B cell (primary cell): ENCODE measurements around the gene ADAMTS18. TPM values are rescaled to one million over a fixed set of nuclear protein-coding genes. Genes with fewer than 3 reads are reported as not detected.

Source experiments
- ATAC-seq: fragments of 200-7000 bp; cut with Tn5 transposase; one replicate; pipeline ENCODE4 v1.10.0; 2021; ENCODE audit warnings: low read depth, mild to moderate bottlenecking, moderate number of reproducible peaks, moderate library complexity
- CTCF ChIA-PET: fragments of 350-600 bp; sonication (Branson Sonifier 250); formaldehyde crosslinking; loops from one replicate; lab custom pipeline; 2021; ENCODE audit warnings: antibody characterized with exemption, inconsistent platforms; lab: Charles Lee
- POLR2A ChIA-PET: fragments of 350-600 bp; sonication (Branson Sonifier 250); formaldehyde crosslinking; loops from one replicate; lab custom pipeline; 2021; ENCODE audit warnings: antibody characterized with exemption; lab: Charles Lee
- DNase-seq: peaks from one replicate; pipeline ENCODE4 v3.0.0; 2013
- H2AFZ ChIP-seq: 2 replicates; pipeline ENCODE4 v1.6.1; 2012; ENCODE audit warnings: mild to moderate bottlenecking, low read depth, low read length; ENCODE audit not compliant: insufficient read depth, poor library complexity, severe bottlenecking
- H3K27ac ChIP-seq, 2 donors: 1 replicate in 1 of 2; 2 replicates in 1 of 2; pipeline ENCODE4 v1.5.1; 2012 to 2013; ENCODE audit warnings: low read length in 2 of 2, mild to moderate bottlenecking in 2 of 2, moderate library complexity in 1 of 2
- H3K27me3 ChIP-seq, 4 experiments: fragments of 200-600 bp in 1 of 4; sonication (generic) in 1 of 4; replicated peaks in 1 of 4; 1 replicate in 2 of 4; 2 replicates in 2 of 4; pipeline versions ENCODE4 v1.6.1 to v1.7.0; 2013 to 2016; ENCODE audit warnings: low read length in 3 of 4, mild to moderate bottlenecking in 2 of 4, mixed read lengths in 1 of 4, moderate library complexity in 1 of 4; ENCODE audit not compliant: insufficient read depth in 4 of 4, control insufficient read depth in 3 of 4; ENCODE audit errors: control extremely low read depth in 1 of 4
- H3K36me3 ChIP-seq, 2 experiments: replicated peaks in 1 of 2; 1 replicate in 1 of 2; 2 replicates in 1 of 2; pipeline versions ENCODE4 v1.6.1 to v1.7.1; 2013; ENCODE audit warnings: low read length in 1 of 2; ENCODE audit not compliant: insufficient read depth in 2 of 2, control insufficient read depth in 1 of 2; ENCODE audit errors: control extremely low read depth in 1 of 2, extremely low read depth in 1 of 2
- H3K4me1 ChIP-seq, 2 donors: fragments of 200-600 bp in 1 of 2; sonication (generic) in 1 of 2; 1 replicate in 1 of 2; 2 replicates in 1 of 2; pipeline versions ENCODE4 v1.5.1 to v1.6.1; 2013 to 2017; ENCODE audit warnings: low read length in 2 of 2; ENCODE audit not compliant: control insufficient read depth in 2 of 2, insufficient read depth in 2 of 2
- H3K4me2 ChIP-seq: replicated peaks from 2 replicates; pipeline ENCODE3; 2012; ENCODE audit warnings: mild to moderate bottlenecking, low read depth, low read length; ENCODE audit not compliant: poor library complexity, severe bottlenecking
- H3K4me3 ChIP-seq, 5 experiments: fragments of 200-600 bp in 1 of 5; sonication (generic) in 1 of 5; 1 replicate in 3 of 5; 2 replicates in 2 of 5; pipeline versions ENCODE4 v1.5.1 to v1.7.0; 2011 to 2016; ENCODE audit warnings: low read length in 4 of 5, mild to moderate bottlenecking in 4 of 5, low read depth in 2 of 5, control low read depth in 1 of 5, moderate library complexity in 1 of 5; ENCODE audit not compliant: insufficient read depth in 1 of 5; ENCODE audit errors: control extremely low read depth in 1 of 5, extremely low read depth in 1 of 5
- H3K79me2 ChIP-seq: fragments of 200-600 bp; sonication (generic); one replicate; pipeline ENCODE4 v1.6.0; 2016; ENCODE audit warnings: low read length; ENCODE audit not compliant: control insufficient read depth, insufficient read depth
- H3K9ac ChIP-seq: fragments of 200-600 bp; sonication (generic); 2 replicates; pipeline ENCODE4 v1.6.1; 2017; ENCODE audit warnings: mild to moderate bottlenecking, low read length, moderate library complexity
- H3K9me3 ChIP-seq, 3 donors: one replicate each; pipeline versions ENCODE4 v1.6.1 to v1.7.1; 2013; ENCODE audit warnings: low read length in 2 of 3; ENCODE audit not compliant: control insufficient read depth in 2 of 3, insufficient read depth in 1 of 3; ENCODE audit errors: control extremely low read depth in 1 of 3
- H4K20me1 ChIP-seq: 2 replicates; pipeline ENCODE4 v1.6.0; 2012; ENCODE audit warnings: mild to moderate bottlenecking, low read length; ENCODE audit not compliant: insufficient read depth, control insufficient read depth, poor library complexity, severe bottlenecking
- H3K27ac Mint-ChIP-seq: one replicate; pipeline ENCODE4 v1.8.0; 2021; ENCODE audit warnings: mixed read lengths
- H3K27me3 Mint-ChIP-seq: one replicate; pipeline ENCODE4 v1.8.0; 2021; ENCODE audit warnings: mixed read lengths
- H3K4me1 Mint-ChIP-seq: one replicate; pipeline ENCODE4 v1.8.0; 2021; ENCODE audit warnings: mixed read lengths
- H3K4me3 Mint-ChIP-seq: one replicate; pipeline ENCODE4 v1.8.0; 2021; ENCODE audit warnings: mixed read lengths
- H3K9me3 Mint-ChIP-seq: one replicate; pipeline ENCODE4 v1.8.0; 2022; ENCODE audit warnings: mixed read lengths; ENCODE audit not compliant: insufficient read depth
- CTCF ChIP-seq: fragments of 200-600 bp; IDR thresholded peaks from one replicate; pipeline ENCODE4 v1.8.0; 2022; ENCODE audit warnings: antibody characterized with exemption, mild to moderate bottlenecking
- EZH2 ChIP-seq: IDR thresholded peaks from 2 replicates; pipeline ENCODE4 v1.6.1; 2012; ENCODE audit warnings: borderline replicate concordance, low read depth, mild to moderate bottlenecking, moderate library complexity, low read length; ENCODE audit not compliant: insufficient read depth, poor library complexity, severe bottlenecking
- WGBS: methylation state at CpG from one replicate; pipeline ENCODE4 v1.1.5; 2013; ENCODE audit warnings: missing lambda C conversion rate; ENCODE audit not compliant: insufficient coverage; 5-methylcytosine and 5-hydroxymethylcytosine counted together
- intact Hi-C: fragments of 100-400 bp; cut with micrococcal nuclease; formaldehyde crosslinking; loops from one replicate; pipeline ENCODE4 v1.10.0; 2022
- polyA plus RNA-seq: library from polyadenylated mRNA; depleted of rRNA; stranded (reverse); fragments of >200 nt; gene quantifications from 2 replicates; pipeline ENCODE4 v1.2.3, GENCODE V29; 2012
- total RNA-seq, 2 donors: library from RNA; stranded (reverse); fragments of 120-200 nt in 1 of 2; gene quantifications; 1 replicate in 1 of 2; 2 replicates in 1 of 2; pipeline versions ENCODE4 v1.2.3 to v1.2.4, GENCODE V29; 2013 to 2022

ADAMTS18 gene
- total and polyA plus RNA-seq, 2 donors (not counting 1 experiment from before 2014, with no cell fraction given) = not detected

- peaks cover 0 to 13% (median 10%) of the 10 kb centered on the region in 4 experiments for H3K27me3 ChIP-seq
- ChIA-PET POLR2A (no interaction called here), CTCF (no interaction called here)
- no peak overlapping the region for H3K4me3 ChIP-seq
- intact Hi-C loops = no loop called here
- no peak overlapping the region for H3K4me2 ChIP-seq
- H4K20me1 ChIP-seq = no peaks in the 10 kb centered on the region
- no peaks in the 10 kb centered on the region for H3K79me2 ChIP-seq
- Mint-ChIP-seq H3K27me3 (peaks cover 40% of the 10 kb centered on the region), H3K4me3 (no peak overlapping the region), H3K27ac (no peak overlapping the region), H3K9me3 (no peaks in the 10 kb centered on the region), H3K4me1 (no peaks in the 10 kb centered on the region)
- no peak overlapping the region for H2AFZ ChIP-seq
- H3K36me3 ChIP-seq = no peaks in the 10 kb centered on the region
- TF ChIP-seq EZH2 (no peak), CTCF (no peak)
- WGBS = 90% methylated on average over 15 of the region's 17 CpGs
- no peak for DNase-seq
- no peak overlapping the region for H3K27ac ChIP-seq
- no peaks in the 10 kb centered on the region for H3K9me3 ChIP-seq
- H3K4me1 ChIP-seq = no peaks in the 10 kb centered on the region
- no peak overlapping the region for H3K9ac ChIP-seq
- no peak for ATAC-seq
Observed at GRCh38 chr16:77430787-77431585, 3.8 kb downstream of the ADAMTS18 start.

- WGBS = 94% methylated on average over 2 of the region's 4 CpGs
Observed at GRCh38 chr16:77430360-77430759, 4.5 kb downstream of the ADAMTS18 start.

More at GRCh38 chr16:77430360-77430759, 4.5 kb downstream of the ADAMTS18 start:
- H3K36me3 ChIP-seq = no peaks in the 10 kb centered on the region
- no peak for TF ChIP-seq CTCF
- no peak for TF ChIP-seq EZH2
- H3K4me3 ChIP-seq = no peak overlapping the region
- H3K9me3 ChIP-seq = no peaks in the 10 kb centered on the region
- intact Hi-C loops = no loop called here
- no peak for ATAC-seq
- no peaks in the 10 kb centered on the region for H4K20me1 ChIP-seq
- POLR2A ChIA-PET = no interaction called here
- H3K27me3 ChIP-seq = peaks cover 0 to 13% (median 7%) of the 10 kb centered on the region in 4 experiments
- H3K79me2 ChIP-seq = no peaks in the 10 kb centered on the region
- H3K9ac ChIP-seq = no peak overlapping the region
- no peak overlapping the region for H2AFZ ChIP-seq
- no peaks in the 10 kb centered on the region for H3K9me3 Mint-ChIP-seq
- DNase-seq = no peak
- no peak overlapping the region for H3K4me2 ChIP-seq
- no peak overlapping the region for H3K27ac ChIP-seq
- H3K4me1 ChIP-seq = no peaks in the 10 kb centered on the region
- no peak overlapping the region for H3K4me3 Mint-ChIP-seq
- CTCF ChIA-PET = no interaction called here
- H3K4me1 Mint-ChIP-seq = no peaks in the 10 kb centered on the region
- H3K27me3 Mint-ChIP-seq = peaks cover 34% of the 10 kb centered on the region
- no peak overlapping the region for H3K27ac Mint-ChIP-seq
